CD4-positive, alpha-beta memory T cell (primary cell): ENCODE measurements around the gene TTC23L. TPM values are rescaled to one million over a fixed set of nuclear protein-coding genes. Genes with fewer than 3 reads are reported as not detected.
"Not testable (repeated sequence)": the region's sequence is repeated elsewhere in the genome, so short reads cannot be mapped to it uniquely, and the experiment has no call there.

ENCODE experiments used
- CTCF ChIA-PET: fragments of 350-600 bp; sonication (Branson Sonifier 250); formaldehyde crosslinking; loops from one replicate; lab custom pipeline; 2021; ENCODE audit warnings: inconsistent platforms; ENCODE audit not compliant: partially characterized antibody; lab: Charles Lee
- POLR2A ChIA-PET: fragments of 350-600 bp; sonication (Branson Sonifier 250); formaldehyde crosslinking; loops from one replicate; lab custom pipeline; 2021; ENCODE audit not compliant: partially characterized antibody; lab: Charles Lee
- DNase-seq, 5 donors: peaks; one replicate each; pipeline versions ENCODE4 v3.0.0 to v3.0.0-alpha.2; 2020 to 2022; ENCODE audit warnings: mixed read lengths in 1 of 5
- H3K27ac ChIP-seq: one replicate; pipeline ENCODE4 v1.7.0; 2013; ENCODE audit warnings: low read depth, low read length
- H3K27me3 ChIP-seq: 2 replicates; pipeline ENCODE4 v1.7.0; 2013; ENCODE audit warnings: mild to moderate bottlenecking, low read length, moderate library complexity; ENCODE audit not compliant: insufficient read depth
- H3K36me3 ChIP-seq: 2 replicates; pipeline ENCODE4 v1.7.0; 2013; ENCODE audit warnings: mild to moderate bottlenecking, low read length, moderate library complexity; ENCODE audit not compliant: insufficient read depth
- H3K4me1 ChIP-seq: 2 replicates; pipeline ENCODE4 v1.7.0; 2013; ENCODE audit warnings: mild to moderate bottlenecking, low read length, moderate library complexity; ENCODE audit not compliant: insufficient read depth
- H3K4me3 ChIP-seq, 2 donors: one replicate each; pipeline ENCODE4 v1.7.0; 2013; ENCODE audit warnings: low read length in 2 of 2, mild to moderate bottlenecking in 1 of 2
- H3K9me3 ChIP-seq, 2 donors: one replicate each; pipeline ENCODE4 v1.7.0; 2013; ENCODE audit warnings: low read length in 2 of 2, control low read depth in 1 of 2; ENCODE audit not compliant: control insufficient read depth in 1 of 2
- H3K27ac Mint-ChIP-seq, 7 donors: one replicate each; pipeline ENCODE4 v1.8.0; 2020 to 2021; ENCODE audit warnings: mixed read lengths in 7 of 7, mild to moderate bottlenecking in 6 of 7, inconsistent platforms in 3 of 7, moderate library complexity in 3 of 7
- H3K27me3 Mint-ChIP-seq, 2 donors: one replicate each; pipeline ENCODE4 v1.8.0; 2020 to 2021; ENCODE audit warnings: mixed read lengths in 2 of 2
- H3K36me3 Mint-ChIP-seq, 2 donors: one replicate each; pipeline ENCODE4 v1.8.0; 2020 to 2021; ENCODE audit warnings: mixed read lengths in 2 of 2, inconsistent platforms in 1 of 2, mild to moderate bottlenecking in 1 of 2
- H3K4me1 Mint-ChIP-seq, 4 donors: one replicate each; pipeline ENCODE4 v1.8.0; 2020 to 2021; ENCODE audit warnings: mixed read lengths in 4 of 4, mild to moderate bottlenecking in 1 of 4
- H3K4me3 Mint-ChIP-seq, 8 donors: one replicate each; pipeline ENCODE4 v1.8.0; 2020 to 2021; ENCODE audit warnings: mixed read lengths in 8 of 8, mild to moderate bottlenecking in 7 of 8, moderate library complexity in 6 of 8, inconsistent platforms in 3 of 8
- H3K9me3 Mint-ChIP-seq, 8 donors: one replicate each; pipeline ENCODE4 v1.8.0; 2020 to 2021; ENCODE audit warnings: mixed read lengths in 8 of 8, mild to moderate bottlenecking in 5 of 8, inconsistent platforms in 3 of 8, moderate library complexity in 1 of 8
- intact Hi-C: fragments of 100-400 bp; cut with micrococcal nuclease; formaldehyde crosslinking; loops from one replicate; pipeline ENCODE4 v1.15.1; 2023
- polyA plus RNA-seq, 2 donors: library from polyadenylated mRNA; unstranded; fragments of 300-500 nt; fragmentation: Illumina TruSeq; gene quantifications; one replicate each; pipeline ENCODE4 v1.2.3, GENCODE V29; 2021
- total RNA-seq, 2 experiments: library from RNA; stranded (reverse); gene quantifications; one replicate each; pipeline ENCODE4 v1.2.3, GENCODE V29; 2021

The TTC23L gene
- total and polyA plus RNA-seq, 4 experiments from 2014 or later = 0.47 TPM; not detected in 3

DNA sequence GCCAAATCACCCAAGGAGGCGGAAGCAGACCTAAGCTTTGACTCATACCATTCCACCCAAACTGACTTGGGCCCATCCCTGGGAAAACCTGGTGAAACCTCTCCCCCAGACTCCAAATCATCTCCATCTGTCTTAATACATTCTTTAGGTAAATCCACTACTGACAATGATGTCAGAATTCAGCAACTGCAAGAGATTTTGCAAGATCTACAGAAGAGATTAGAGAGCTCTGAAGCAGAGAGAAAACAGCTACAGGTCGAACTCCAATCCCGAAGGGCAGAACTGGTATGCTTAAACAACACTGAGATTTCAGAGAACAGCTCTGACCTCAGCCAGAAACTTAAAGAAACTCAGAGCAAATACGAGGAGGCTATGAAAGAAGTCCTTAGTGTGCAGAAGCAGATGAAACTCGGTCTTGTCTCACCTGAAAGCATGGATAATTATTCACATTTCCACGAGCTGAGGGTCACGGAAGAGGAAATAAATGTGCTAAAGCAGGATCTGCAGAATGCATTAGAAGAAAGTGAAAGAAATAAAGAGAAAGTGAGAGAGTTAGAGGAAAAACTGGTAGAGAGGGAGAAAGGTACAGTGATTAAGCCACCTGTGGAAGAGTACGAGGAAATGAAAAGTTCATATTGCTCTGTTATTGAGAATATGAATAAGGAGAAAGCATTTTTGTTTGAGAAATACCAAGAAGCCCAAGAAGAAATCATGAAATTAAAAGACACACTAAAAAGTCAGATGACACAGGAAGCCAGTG is 15.8 kb upstream of the TTC23L start:
- ChIA-PET CTCF (no interaction called here), POLR2A (no interaction called here)
- Mint-ChIP-seq H3K27ac (peak overlapping the region in 1 of 7 donors; percentile 36), H3K36me3 (peaks cover 2 to 15% of the 10 kb centered on the region in 2 donors), H3K9me3 (no peaks in the 10 kb centered on the region), H3K4me3 (no peak overlapping the region), H3K4me1 (no peaks in the 10 kb centered on the region), H3K27me3 (peaks cover 5 to 17% of the 10 kb centered on the region in 2 donors)
- no peak for DNase-seq
- Histone ChIP-seq H3K9me3 (no peaks in the 10 kb centered on the region), H3K4me3 (no peak overlapping the region), H3K27ac (no peak overlapping the region), H3K36me3 (no peaks in the 10 kb centered on the region), H3K27me3 (no peaks in the 10 kb centered on the region), H3K4me1 (no peaks in the 10 kb centered on the region)
- intact Hi-C loops = no loop called here

DNA sequence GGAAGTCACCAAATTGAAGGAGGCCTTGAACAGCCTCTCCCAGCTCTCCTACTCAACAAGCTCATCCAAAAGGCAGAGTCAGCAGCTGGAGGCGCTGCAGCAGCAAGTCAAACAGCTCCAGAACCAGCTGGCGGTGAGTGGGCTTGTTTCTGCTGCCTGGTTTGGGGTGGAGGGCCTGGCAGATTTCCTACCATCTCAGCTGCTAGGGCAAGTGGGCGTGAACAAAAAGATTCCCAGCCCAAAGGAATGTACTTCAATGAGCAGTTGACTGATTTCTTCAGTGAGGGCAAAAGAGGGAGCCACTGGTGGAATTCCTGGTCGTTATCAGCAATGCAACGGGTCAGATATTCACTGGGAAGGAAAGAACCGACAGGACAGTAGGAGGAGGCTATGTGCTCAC is 12.6 kb upstream of the TTC23L start:
- no peak overlapping the region for H3K4me3 ChIP-seq
- DNase-seq = no peak
- Mint-ChIP-seq H3K36me3 (peaks cover 2 to 15% of the 10 kb centered on the region in 2 donors), H3K4me3 (no peak overlapping the region), H3K27me3 (peaks cover 3 to 19% of the 10 kb centered on the region in 2 donors), H3K4me1 (no peaks in the 10 kb centered on the region), H3K27ac (no peak overlapping the region), H3K9me3 (no peaks in the 10 kb centered on the region)
- no peaks in the 10 kb centered on the region for H3K36me3 ChIP-seq
- no peaks in the 10 kb centered on the region for H3K9me3 ChIP-seq
- ChIA-PET POLR2A (no interaction called here), CTCF (no interaction called here)
- H3K27me3 ChIP-seq = no peaks in the 10 kb centered on the region
- no peaks in the 10 kb centered on the region for H3K4me1 ChIP-seq
- no peak overlapping the region for H3K27ac ChIP-seq
- intact Hi-C loops = no loop called here

DNA sequence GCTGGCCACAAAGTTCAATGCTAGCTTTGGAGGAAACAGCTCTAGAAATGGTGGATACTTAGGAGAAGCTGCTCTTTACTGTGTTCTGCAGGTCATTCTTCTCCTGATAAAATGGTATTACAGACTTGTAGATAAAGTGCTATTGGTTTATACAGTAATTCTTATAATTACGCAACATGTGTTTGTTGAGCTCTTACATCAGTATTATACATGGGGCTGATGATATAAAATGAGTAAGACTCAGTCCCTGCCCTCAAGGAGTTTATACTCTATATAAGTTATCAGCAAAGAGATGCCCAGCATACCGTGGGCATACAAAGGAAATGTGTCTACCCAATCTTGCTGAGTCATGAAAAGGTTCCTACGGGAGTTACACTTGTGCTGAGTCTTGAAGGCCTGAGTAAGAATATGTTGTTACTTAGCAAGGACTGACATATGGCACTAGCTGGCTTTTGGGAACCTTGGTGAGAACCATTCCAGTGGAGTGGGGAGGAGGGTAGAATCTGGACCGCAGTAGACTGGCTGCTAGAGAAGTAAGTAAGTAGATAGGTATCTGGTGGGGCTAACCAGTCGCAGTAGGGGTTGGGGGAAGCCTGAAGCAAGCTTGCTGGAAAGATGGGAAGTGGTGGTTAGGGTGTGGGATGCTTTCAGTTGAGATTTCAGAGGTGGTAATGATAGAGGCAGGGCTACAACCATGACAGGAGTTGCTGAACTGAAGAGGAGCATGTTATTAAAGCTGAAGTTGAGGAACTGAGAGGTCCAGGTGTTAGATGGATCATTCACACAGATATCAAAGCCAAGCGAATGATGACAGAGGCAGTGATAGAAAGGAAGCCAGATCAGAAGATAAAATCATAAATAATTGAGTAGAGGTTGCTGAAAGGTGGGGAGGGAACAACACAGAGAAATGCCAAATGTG is 11.1 kb upstream of the TTC23L start:
- Mint-ChIP-seq H3K27me3 (peaks cover 3 to 19% of the 10 kb centered on the region in 2 donors), H3K4me3 (no peak overlapping the region), H3K4me1 (no peaks in the 10 kb centered on the region), H3K36me3 (peaks cover 2 to 15% of the 10 kb centered on the region in 2 donors), H3K27ac (peak overlapping the region in 1 of 7 donors; percentile 20), H3K9me3 (no peaks in the 10 kb centered on the region)
- CTCF ChIA-PET = interaction anchor here (0.9 to 1.3 kb wide), 3 partner anchors 10 to 70 kb away, joined by 3 to 5 read pairs (median 4); no protein-coding TSS in a partner anchor
- Histone ChIP-seq H3K4me3 (no peak overlapping the region), H3K36me3 (no peaks in the 10 kb centered on the region), H3K27ac (no peak overlapping the region), H3K27me3 (no peaks in the 10 kb centered on the region), H3K4me1 (no peaks in the 10 kb centered on the region), H3K9me3 (no peaks in the 10 kb centered on the region)
- no peak for DNase-seq
- POLR2A ChIA-PET = no interaction called here
- intact Hi-C loops = no loop called here

DNA sequence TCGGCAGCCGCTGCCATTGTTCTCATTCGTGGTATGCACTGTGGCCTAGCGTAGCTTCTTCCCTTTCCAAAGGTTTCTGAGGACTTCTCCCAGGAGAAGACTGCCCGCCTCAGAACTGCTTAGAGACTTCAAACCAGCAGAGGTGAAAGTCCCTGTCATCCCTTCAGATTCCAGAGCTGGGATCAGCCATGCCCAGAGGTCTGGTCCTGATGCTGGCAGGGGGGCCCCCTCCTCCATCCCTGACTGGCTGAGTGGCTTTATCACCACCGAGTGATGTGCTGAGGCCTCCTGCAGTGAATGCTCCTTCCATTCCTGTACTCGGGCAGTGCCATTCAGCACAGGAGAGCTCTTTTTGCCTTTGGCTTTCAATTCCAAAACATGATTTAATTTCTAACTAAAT is 8.1 kb upstream of the TTC23L start:
- H3K36me3 ChIP-seq, H3K27ac ChIP-seq, H3K9me3 Mint-ChIP-seq, intact Hi-C loops, H3K27me3 Mint-ChIP-seq, H3K4me3 ChIP-seq, H3K27me3 ChIP-seq, H3K4me3 Mint-ChIP-seq, H3K27ac Mint-ChIP-seq, CTCF ChIA-PET, POLR2A ChIA-PET, H3K9me3 ChIP-seq, DNase-seq, H3K4me1 Mint-ChIP-seq, H3K36me3 Mint-ChIP-seq, H3K4me1 ChIP-seq: not testable (repeated sequence)

DNA sequence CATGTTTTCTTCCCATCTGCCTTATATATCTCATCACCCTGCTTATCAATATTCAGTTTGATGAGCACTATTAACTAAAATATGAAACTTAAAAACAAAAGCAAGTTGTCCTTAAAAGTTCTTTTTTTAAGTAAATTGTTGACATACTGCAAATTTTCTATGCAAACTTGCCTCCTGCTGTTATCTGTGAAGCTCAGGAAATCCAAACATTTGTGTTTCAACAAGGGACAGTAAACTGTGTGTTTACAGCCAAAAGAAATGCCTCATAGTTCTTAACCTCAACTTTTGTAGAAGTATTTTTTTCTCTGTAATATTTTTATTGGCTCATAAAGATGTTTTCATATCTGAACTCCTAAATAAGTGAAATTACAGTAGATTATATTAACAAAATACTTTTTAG is 7.7 kb upstream of the TTC23L start:
- intact Hi-C loops = no loop called here
- Mint-ChIP-seq H3K9me3 (peaks cover 0 to 2% (median 0%) of the 10 kb centered on the region in 8 donors), H3K4me3 (no peak overlapping the region), H3K4me1 (no peaks in the 10 kb centered on the region), H3K27ac (no peak overlapping the region), H3K36me3 (peaks cover 0 to 4% of the 10 kb centered on the region in 2 donors), H3K27me3 (peaks cover 3 to 6% of the 10 kb centered on the region in 2 donors)
- POLR2A ChIA-PET = no interaction called here
- Histone ChIP-seq H3K36me3 (no peaks in the 10 kb centered on the region), H3K4me1 (no peaks in the 10 kb centered on the region), H3K27me3 (no peaks in the 10 kb centered on the region), H3K9me3 (no peaks in the 10 kb centered on the region), H3K27ac (no peak overlapping the region), H3K4me3 (no peak overlapping the region)
- DNase-seq = no peak
- CTCF ChIA-PET = no interaction called here

DNA sequence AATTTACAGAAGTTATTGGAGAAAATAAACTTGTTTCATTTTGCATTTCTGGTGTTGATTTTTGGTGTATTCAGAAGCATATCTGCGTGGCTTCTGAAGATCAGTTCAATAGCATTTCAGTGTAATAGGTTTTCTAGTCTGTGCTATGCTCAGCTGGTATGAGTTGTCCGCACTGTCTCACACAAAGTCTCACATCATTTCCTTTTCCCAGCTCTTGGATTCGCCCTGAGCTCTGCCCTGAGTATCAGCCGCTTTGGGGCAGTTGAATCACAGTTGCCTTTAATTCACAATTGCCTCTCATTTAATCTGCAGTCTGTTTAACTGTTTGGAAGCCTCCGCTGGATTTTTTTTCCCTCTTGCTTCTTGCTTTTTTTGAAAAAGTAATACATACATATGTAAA is 6.4 kb upstream of the TTC23L start:
- H3K27ac ChIP-seq = no peak overlapping the region
- H3K27ac Mint-ChIP-seq = no peak overlapping the region
- H3K4me1 Mint-ChIP-seq = no peaks in the 10 kb centered on the region
- no peaks in the 10 kb centered on the region for H3K36me3 Mint-ChIP-seq
- no peak overlapping the region for H3K4me3 ChIP-seq
- no peak for DNase-seq
- intact Hi-C loops = no loop called here
- no peaks in the 10 kb centered on the region for H3K9me3 ChIP-seq
- no peak overlapping the region for H3K4me3 Mint-ChIP-seq
- peaks cover 3 to 6% of the 10 kb centered on the region in 2 donors for H3K27me3 Mint-ChIP-seq
- POLR2A ChIA-PET = no interaction called here
- H3K27me3 ChIP-seq = no peaks in the 10 kb centered on the region
- H3K36me3 ChIP-seq = no peaks in the 10 kb centered on the region
- no peaks in the 10 kb centered on the region for H3K4me1 ChIP-seq
- H3K9me3 Mint-ChIP-seq = peaks cover 0 to 2% (median 0%) of the 10 kb centered on the region in 8 donors
- CTCF ChIA-PET = no interaction called here

DNA sequence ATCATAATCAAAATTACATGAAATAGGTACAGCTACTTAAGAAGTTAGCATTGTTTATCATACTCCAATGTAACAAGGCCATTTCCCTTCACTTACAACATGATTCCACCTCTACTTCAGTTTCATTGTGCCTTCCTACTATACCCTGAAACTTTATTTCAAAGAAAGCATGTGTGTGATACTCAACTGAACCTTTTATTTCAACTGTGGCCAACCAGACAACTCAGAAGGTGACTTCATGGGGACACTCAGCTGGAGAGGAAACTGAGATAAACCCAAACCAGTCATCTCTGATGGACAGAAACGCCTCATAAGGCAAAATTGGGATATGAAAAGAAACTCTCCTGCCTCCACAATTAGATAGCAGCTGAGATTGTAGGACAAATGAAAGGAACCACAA is 5.9 kb upstream of the TTC23L start:
- Histone ChIP-seq H3K4me1 (no peaks in the 10 kb centered on the region), H3K27ac (no peak overlapping the region), H3K4me3 (no peak overlapping the region), H3K27me3 (no peaks in the 10 kb centered on the region), H3K9me3 (no peaks in the 10 kb centered on the region), H3K36me3 (no peaks in the 10 kb centered on the region)
- peaks cover 0 to 2% (median 0%) of the 10 kb centered on the region in 8 donors for H3K9me3 Mint-ChIP-seq
- H3K36me3 Mint-ChIP-seq = no peaks in the 10 kb centered on the region
- H3K27ac Mint-ChIP-seq = no peak overlapping the region
- ChIA-PET POLR2A (no interaction called here), CTCF (no interaction called here)
- peaks cover under 1 to 3% of the 10 kb centered on the region in 2 donors for H3K27me3 Mint-ChIP-seq
- intact Hi-C loops = no loop called here
- no peak for DNase-seq
- H3K4me3 Mint-ChIP-seq = no peak overlapping the region
- H3K4me1 Mint-ChIP-seq = peaks cover 0 to under 1% (median 0%) of the 10 kb centered on the region in 4 donors
